Measurements from ENCODE around the gene ARHGDIB. TPM values are rescaled to one million over a fixed set of nuclear protein-coding genes. Genes with fewer than 3 reads are reported as not detected.

The ARHGDIB gene
- total RNA-seq, 1 donor from 2014 or later = 10.4 TPM

DNA sequence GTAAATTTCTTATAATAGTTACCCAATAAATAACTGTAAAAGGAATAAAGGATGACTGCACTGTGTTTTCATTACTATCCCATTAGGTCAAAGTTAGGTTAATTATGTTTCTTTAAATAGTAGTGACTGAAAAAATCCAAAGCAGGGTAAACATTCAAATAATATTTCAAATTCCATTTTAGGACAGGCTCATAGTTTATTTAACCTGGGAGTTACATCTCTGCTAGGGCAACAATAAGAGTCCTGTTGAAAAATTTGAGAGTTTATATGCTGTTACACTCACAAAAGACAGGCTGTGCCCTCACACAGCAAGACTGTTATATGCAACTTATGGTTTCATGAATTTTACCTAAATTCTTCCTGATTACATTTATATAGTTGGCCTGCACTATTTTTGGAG, 31.1 kb downstream of the ARHGDIB start:
- no peak overlapping the region for H3K4me3 ChIP-seq (ENCODE audit: low read depth, low read length)
- no peak for DNase-seq (ENCODE audit: low read depth)
- TF ChIP-seq, protein P1, sequence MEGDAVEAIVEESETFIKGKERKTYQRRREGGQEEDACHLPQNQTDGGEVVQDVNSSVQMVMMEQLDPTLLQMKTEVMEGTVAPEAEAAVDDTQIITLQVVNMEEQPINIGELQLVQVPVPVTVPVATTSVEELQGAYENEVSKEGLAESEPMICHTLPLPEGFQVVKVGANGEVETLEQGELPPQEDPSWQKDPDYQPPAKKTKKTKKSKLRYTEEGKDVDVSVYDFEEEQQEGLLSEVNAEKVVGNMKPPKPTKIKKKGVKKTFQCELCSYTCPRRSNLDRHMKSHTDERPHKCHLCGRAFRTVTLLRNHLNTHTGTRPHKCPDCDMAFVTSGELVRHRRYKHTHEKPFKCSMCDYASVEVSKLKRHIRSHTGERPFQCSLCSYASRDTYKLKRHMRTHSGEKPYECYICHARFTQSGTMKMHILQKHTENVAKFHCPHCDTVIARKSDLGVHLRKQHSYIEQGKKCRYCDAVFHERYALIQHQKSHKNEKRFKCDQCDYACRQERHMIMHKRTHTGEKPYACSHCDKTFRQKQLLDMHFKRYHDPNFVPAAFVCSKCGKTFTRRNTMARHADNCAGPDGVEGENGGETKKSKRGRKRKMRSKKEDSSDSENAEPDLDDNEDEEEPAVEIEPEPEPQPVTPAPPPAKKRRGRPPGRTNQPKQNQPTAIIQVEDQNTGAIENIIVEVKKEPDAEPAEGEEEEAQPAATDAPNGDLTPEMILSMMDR (IDR thresholded peaks at IDR 0.05; ENCODE audit: insufficient read depth, low read length, poor library complexity, severe bottlenecking) = no peak

DNA sequence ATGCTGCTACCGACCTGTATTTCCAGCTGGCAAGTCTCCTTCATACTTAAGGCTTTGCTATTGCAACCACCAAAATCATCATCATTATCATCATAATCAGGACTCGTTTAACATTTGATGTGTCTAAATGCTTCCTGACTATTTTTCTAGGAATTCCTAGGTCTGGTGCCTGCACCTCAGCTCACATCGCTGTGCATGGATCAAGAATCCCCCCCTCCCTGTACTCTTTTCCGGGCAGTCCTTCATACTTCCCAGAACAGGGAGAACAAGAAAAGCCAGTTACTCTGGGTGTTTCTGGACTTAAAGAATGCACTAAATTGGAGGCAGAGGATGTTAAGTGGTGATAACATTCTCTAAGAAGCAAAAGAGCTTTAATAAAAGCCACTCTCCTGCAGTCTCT, 32.5 kb downstream of the ARHGDIB start:
- no peaks in the 10 kb centered on the region for H3K36me3 ChIP-seq (ENCODE audit: control insufficient read depth, insufficient read depth, low read length)
- DNase-seq (ENCODE audit: low read depth) = no peak
- TF ChIP-seq, protein P1 (IDR thresholded peaks at IDR 0.05; ENCODE audit: insufficient read depth, low read length, poor library complexity, severe bottlenecking) = no peak
- no peak overlapping the region for H3K4me3 ChIP-seq (ENCODE audit: low read depth, low read length)
- H3K27me3 ChIP-seq (ENCODE audit: control insufficient read depth, insufficient read depth, low read length) = no peaks in the 10 kb centered on the region

More for the DNA sequence above, 31.1 kb downstream of the ARHGDIB start:
- Histone ChIP-seq H3K36me3 (ENCODE audit: control insufficient read depth, insufficient read depth, low read length) (no peaks in the 10 kb centered on the region), H3K27me3 (ENCODE audit: control insufficient read depth, insufficient read depth, low read length) (no peaks in the 10 kb centered on the region)

DNA sequence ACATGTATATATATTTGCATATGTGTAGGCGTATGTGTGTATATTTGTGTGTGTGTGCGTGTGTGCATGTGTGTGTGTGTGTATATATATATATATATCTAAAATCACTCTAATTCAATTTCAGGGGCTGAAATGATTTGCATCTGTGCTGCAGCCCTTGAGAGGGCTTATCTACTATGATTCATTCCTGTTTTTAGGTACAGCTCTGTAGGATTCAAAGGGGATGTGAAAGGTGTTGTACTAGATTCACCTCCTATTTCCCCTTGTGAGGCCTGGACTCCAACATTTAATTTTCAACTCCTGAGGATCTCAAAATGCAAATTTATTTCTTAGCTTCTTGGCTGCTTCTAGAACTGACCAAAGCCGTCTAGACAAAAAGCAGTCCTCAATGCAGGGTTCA, 34.1 kb downstream of the ARHGDIB start:
- no peaks in the 10 kb centered on the region for H3K36me3 ChIP-seq (ENCODE audit: control insufficient read depth, insufficient read depth, low read length)
- H3K27me3 ChIP-seq (ENCODE audit: control insufficient read depth, insufficient read depth, low read length) = no peaks in the 10 kb centered on the region
- H3K4me3 ChIP-seq (ENCODE audit: low read depth, low read length) = no peak overlapping the region
- DNase-seq (ENCODE audit: low read depth) = no peak
- TF ChIP-seq, protein P1 (IDR thresholded peaks at IDR 0.05; ENCODE audit: insufficient read depth, low read length, poor library complexity, severe bottlenecking) = no peak

DNA sequence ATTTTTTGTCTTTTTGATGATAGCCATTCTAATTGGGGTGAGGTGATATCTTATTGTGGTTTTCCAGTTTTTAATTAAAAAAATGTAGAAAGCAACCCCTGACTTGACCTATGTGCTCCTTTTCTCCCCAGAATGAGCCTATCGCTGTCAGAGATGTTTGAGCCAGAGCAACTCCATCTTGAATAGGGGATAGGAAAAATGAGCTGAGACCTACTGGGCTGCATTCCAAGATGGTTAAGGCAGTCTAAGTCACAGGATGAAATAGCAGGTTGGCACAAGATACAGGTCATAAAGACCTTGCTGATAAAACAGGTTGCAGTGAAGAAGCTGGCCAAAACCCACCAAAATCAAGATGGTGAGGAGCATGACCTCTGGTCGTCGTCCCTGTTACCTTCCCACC, 36.9 kb downstream of the ARHGDIB start:
- no peak for DNase-seq (ENCODE audit: low read depth)
- TF ChIP-seq, protein P1 (IDR thresholded peaks at IDR 0.05; ENCODE audit: insufficient read depth, low read length, poor library complexity, severe bottlenecking) = no peak
- Histone ChIP-seq H3K36me3 (ENCODE audit: control insufficient read depth, insufficient read depth, low read length) (no peaks in the 10 kb centered on the region), H3K4me3 (ENCODE audit: low read depth, low read length) (no peak overlapping the region), H3K27me3 (ENCODE audit: control insufficient read depth, insufficient read depth, low read length) (no peaks in the 10 kb centered on the region)

DNA sequence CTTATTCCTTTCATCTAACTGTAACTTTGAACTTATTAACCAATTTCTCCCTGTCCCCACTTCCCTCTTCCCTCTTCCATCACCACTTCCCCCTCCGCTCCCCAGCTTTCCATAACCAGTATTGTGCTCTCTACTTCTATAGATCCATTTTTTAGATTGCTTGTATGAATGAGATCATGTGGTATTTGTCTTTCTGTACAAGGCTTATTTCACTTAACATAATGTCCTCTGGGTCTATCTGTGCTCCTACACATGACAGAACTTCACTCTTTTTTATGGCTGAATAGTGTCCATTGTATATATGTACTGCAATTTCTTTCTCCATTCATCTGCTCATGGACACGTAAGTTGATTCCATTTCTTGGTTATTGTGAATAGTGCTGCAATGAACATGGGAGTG, 37.5 kb downstream of the ARHGDIB start:
- no peak for DNase-seq (ENCODE audit: low read depth)
- TF ChIP-seq, protein P1 (IDR thresholded peaks at IDR 0.05; ENCODE audit: insufficient read depth, low read length, poor library complexity, severe bottlenecking) = no peak
- Histone ChIP-seq H3K27me3 (ENCODE audit: control insufficient read depth, insufficient read depth, low read length) (no peaks in the 10 kb centered on the region), H3K4me3 (ENCODE audit: low read depth, low read length) (no peak overlapping the region), H3K36me3 (ENCODE audit: control insufficient read depth, insufficient read depth, low read length) (no peaks in the 10 kb centered on the region)

DNA sequence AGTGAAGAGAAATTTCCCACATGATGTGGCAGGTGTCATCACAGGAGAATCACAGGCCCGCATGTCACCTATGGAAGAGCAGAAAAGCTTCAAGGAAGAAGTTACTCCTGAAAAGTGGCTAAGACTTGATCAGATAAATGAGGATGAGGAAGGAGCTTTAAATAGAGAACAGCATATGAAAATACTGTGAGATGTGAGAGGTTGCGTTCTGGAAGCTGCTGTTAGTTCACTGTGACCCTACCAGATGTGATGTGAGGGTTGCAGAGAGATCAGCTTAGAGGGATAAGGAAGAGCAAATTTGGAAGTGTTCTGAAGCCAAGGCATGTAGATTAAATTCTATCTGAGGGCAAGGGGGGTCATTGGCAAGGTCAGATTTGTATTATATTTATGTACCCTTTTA, 40.2 kb downstream of the ARHGDIB start:
- TF ChIP-seq, protein P1 (IDR thresholded peaks at IDR 0.05; ENCODE audit: insufficient read depth, low read length, poor library complexity, severe bottlenecking) = no peak
- Histone ChIP-seq H3K27me3 (ENCODE audit: control insufficient read depth, insufficient read depth, low read length) (no peaks in the 10 kb centered on the region), H3K36me3 (ENCODE audit: control insufficient read depth, insufficient read depth, low read length) (no peaks in the 10 kb centered on the region), H3K4me3 (ENCODE audit: low read depth, low read length) (no peak overlapping the region)
- no peak for DNase-seq (ENCODE audit: low read depth)

All from kidney epithelial cell (primary cell).